Thymus (tissue), 11 donors: ENCODE measurements around the gene STK36. TPM values are rescaled to one million over a fixed set of nuclear protein-coding genes. Genes with fewer than 3 reads are reported as not detected.

ENCODE experiments used
- DNase-seq, 9 donors: peaks; one replicate each; pipeline ENCODE4 v3.0.0-alpha.2; 2013; ENCODE audit warnings: low spot score in 9 of 9, low read depth in 6 of 9, missing footprints in 1 of 9
- H3K27ac ChIP-seq, 2 donors: one replicate each; pipeline ENCODE4 v1.5.1; 2013; ENCODE audit warnings: control low read depth in 1 of 2, low read depth in 1 of 2, low read length in 1 of 2, mild to moderate bottlenecking in 1 of 2, moderate library complexity in 1 of 2
- H3K27me3 ChIP-seq, 2 donors: one replicate each; pipeline ENCODE4 v1.5.1; 2013; ENCODE audit warnings: low read length in 1 of 2; ENCODE audit not compliant: control insufficient read depth in 2 of 2, insufficient read depth in 1 of 2
- H3K36me3 ChIP-seq, 2 donors: one replicate each; pipeline ENCODE4 v1.5.1; 2013; ENCODE audit warnings: low read length in 1 of 2, mild to moderate bottlenecking in 1 of 2, moderate library complexity in 1 of 2; ENCODE audit not compliant: control insufficient read depth in 2 of 2, insufficient read depth in 2 of 2
- H3K4me1 ChIP-seq, 2 donors: one replicate each; pipeline ENCODE4 v1.5.1; 2013; ENCODE audit warnings: low read length in 2 of 2; ENCODE audit not compliant: control insufficient read depth in 2 of 2, insufficient read depth in 2 of 2
- H3K4me3 ChIP-seq, 2 donors: one replicate each; pipeline ENCODE4 v1.5.1; 2013; ENCODE audit warnings: low read length in 2 of 2, control low read depth in 1 of 2, mild to moderate bottlenecking in 1 of 2
- H3K9me3 ChIP-seq, 2 donors: one replicate each; pipeline ENCODE4 v1.5.1; 2013; ENCODE audit warnings: low read length in 1 of 2, mild to moderate bottlenecking in 1 of 2; ENCODE audit not compliant: control insufficient read depth in 2 of 2, insufficient read depth in 1 of 2
- WGBS: extraction: QIAGEN DNeasy Blood & Tissue Kit; methylation state at CpG from one replicate; pipeline ENCODE4 v1.1.7; 2013; 5-methylcytosine and 5-hydroxymethylcytosine counted together
- polyA plus RNA-seq: library from polyadenylated mRNA; stranded (reverse); fragments of 200-250 nt; gene quantifications from one replicate; pipeline ENCODE4 v1.2.3, GENCODE V29; 2013
- total RNA-seq: library from RNA; stranded (reverse); fragments of 120-200 nt; gene quantifications from one replicate; pipeline ENCODE4 v1.2.4, GENCODE V29; 2013
- donor health status: healthy.

STK36 gene
- total and polyA plus RNA-seq, 2 donors = 6.0 to 19.1 TPM

DNA sequence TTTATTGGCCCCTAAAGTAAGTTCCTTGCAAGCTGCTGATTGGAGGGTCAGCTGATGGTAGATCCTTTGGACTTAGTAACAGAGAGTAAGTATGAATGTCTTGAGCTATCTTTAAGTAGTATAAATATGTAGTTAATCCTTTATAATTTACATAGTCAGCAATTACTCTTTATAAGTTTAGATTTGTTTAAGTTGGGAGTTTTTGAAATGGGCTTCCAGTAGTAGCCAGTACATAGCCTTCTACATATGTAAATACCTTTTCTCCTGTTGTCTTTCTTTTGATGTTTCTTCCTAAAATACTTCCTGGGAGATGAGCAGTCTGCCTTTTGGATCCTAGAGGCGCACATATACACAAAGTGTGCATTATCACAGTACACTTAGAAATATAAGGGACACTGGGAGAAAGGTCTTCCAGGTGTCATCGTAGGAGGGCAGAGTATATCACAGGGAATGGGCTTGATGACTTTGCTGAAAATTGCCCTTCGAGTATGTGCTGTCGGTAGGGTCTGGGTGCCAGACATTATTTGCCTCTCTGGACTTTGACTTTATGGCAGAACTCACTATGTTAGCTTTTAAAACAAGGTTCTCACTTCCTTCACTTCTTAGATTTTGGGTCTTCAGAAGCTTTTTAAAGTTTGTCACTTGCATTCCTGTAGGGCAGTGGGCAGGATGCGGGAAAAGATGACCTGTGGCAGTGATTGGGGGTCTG lies 60.3 kb downstream of the STK36 start:
- H3K27me3 ChIP-seq = no peaks in the 10 kb centered on the region
- no peak for DNase-seq
- H3K4me3 ChIP-seq = no peak overlapping the region
- WGBS = 98% methylated on average over 5 of the region's 5 CpGs
- H3K36me3 ChIP-seq = peaks cover under 1 to 4% of the 10 kb centered on the region in 2 donors
- peaks cover 0 to 3% of the 10 kb centered on the region in 2 donors for H3K4me1 ChIP-seq
- H3K9me3 ChIP-seq = peaks cover 0 to 4% of the 10 kb centered on the region in 2 donors
- H3K27ac ChIP-seq = no peak overlapping the region

DNA sequence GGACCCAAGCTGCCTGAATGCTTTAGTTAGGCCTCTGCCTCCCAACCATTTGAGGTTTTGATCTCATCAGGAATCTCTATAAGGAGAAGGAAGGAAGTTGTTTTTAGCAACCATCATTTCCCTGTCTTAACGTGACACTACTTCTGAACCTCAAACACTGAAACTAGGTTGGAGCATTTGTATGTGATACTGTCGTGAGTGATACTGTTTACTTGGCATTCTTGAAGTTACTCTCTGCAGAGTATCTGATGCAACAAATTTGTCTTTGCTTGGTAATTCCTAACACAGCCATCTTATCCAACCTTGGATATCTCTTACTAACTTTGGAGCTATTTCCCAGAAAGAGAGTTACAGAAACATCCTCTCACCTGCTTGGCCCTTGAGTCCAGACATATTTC lies 60.9 kb downstream of the STK36 start:
- H3K27ac ChIP-seq = no peak overlapping the region
- peaks cover 0 to 3% of the 10 kb centered on the region in 2 donors for H3K4me1 ChIP-seq
- no peak overlapping the region for H3K4me3 ChIP-seq
- peaks cover 6 to 9% of the 10 kb centered on the region in 2 donors for H3K36me3 ChIP-seq
- no peaks in the 10 kb centered on the region for H3K27me3 ChIP-seq
- WGBS = 88% methylated on average over 2 of the region's 2 CpGs
- DNase-seq = no peak
- no peaks in the 10 kb centered on the region for H3K9me3 ChIP-seq

DNA sequence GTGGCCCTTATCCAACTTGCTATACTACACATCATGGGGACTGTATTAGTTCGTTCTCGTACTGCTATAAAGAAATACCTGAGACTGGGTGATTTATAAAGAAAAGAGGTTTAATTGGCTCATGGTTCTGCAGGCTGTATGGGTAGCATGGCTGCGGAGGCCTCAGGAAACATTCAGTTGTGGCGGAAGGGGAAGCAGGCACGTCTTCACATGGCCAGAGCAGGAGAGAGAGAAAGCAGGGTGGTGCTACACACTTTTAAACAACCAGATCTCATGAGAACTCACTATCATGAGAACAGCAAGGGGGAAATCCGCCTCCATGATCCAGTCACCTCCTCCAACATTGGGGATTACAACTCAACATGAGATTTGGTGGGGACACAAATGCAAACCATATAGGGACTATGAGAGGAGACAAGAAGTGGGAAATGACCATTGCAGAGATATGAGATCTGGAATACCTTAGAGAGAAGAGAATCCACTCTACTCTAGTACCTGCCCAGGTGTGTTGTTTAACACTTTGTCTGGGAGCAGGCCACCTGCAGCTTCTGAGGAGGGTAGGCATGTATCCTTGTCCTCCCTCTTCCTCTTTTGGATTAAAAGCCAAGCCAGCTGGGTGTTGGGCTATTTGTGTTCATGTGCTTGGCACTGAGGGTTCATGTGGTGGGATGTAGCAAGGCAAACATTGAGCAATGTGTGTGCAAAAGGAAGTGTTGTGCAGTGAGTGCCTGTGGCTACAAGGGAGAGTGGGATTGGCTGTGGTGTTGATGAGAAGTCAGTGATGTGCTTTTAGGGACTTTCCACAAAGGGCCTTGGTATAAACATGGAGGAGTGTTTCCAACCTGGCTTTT lies 61.5 kb downstream of the STK36 start:
- H3K4me1 ChIP-seq = peaks cover 0 to 3% of the 10 kb centered on the region in 2 donors
- H3K9me3 ChIP-seq = no peaks in the 10 kb centered on the region
- no peaks in the 10 kb centered on the region for H3K27me3 ChIP-seq
- H3K36me3 ChIP-seq = peaks cover 12 to 15% of the 10 kb centered on the region in 2 donors
- 98% methylated on average over 6 of the region's 6 CpGs for WGBS
- peak in 1 of 9 donors; percentile 21 for DNase-seq
- H3K4me3 ChIP-seq = no peak overlapping the region
- no peak overlapping the region for H3K27ac ChIP-seq

DNA sequence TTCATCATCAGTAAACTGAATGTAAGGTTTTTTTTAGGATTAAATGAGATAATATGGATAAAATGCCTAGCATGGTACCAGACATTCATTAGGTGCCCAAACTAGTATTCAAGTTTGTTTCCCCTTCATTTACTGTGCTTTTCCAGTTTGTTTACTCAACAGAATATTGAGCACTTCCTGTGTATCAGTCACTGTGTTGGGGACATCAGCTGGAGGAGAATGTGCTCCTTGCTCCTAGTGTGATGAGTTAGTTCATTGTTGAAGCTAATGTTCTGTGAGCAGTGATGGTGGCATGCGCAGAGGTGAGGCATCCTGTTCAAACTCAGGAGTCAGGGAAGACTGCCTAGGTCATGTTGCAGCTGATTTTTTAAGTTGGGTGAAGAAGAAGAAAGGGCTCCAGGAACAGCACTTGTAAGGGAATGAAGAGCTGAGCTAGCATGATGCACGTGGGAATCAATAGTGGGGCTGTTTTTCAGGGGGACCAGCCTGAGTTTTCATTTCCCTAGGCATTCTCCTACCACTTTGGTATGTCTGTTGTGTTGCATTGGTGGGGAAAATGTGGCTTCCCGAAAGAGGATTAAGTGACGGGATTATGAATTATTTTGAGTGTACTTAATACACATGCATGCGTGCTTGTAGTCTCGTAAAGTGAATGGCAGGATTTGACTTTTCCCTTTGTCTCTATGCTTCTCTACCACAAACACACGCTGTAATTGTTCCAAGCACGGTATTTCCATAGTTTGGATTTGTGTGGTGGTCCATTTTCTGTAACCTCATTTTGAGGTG lies 62.5 kb downstream of the STK36 start:
- no peaks in the 10 kb centered on the region for H3K27me3 ChIP-seq
- H3K27ac ChIP-seq = no peak overlapping the region
- H3K9me3 ChIP-seq = no peaks in the 10 kb centered on the region
- peaks cover 0 to 3% of the 10 kb centered on the region in 2 donors for H3K4me1 ChIP-seq
- peaks cover 16 to 18% of the 10 kb centered on the region in 2 donors for H3K36me3 ChIP-seq
- 98% methylated on average over 8 of the region's 8 CpGs for WGBS
- no peak for DNase-seq
- no peak overlapping the region for H3K4me3 ChIP-seq

DNA sequence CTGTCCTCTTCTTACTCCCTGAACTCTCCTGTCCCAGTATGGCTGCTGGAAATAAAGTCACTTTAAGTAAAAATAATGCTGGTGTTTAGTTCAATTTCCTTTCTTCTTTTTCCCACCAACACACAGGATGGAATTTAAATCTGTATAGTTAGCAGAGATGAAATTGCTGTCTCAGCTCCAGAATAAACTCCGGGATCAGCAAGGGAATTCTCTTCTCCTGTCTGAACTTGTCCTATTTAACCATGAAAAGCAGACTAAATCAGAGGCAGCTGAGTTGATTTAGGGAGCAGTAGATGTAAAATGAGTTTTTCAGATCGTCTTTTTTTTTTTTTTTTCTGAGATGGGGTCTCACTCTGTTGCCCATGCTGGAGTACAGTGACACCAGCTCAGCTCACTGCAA lies 64.6 kb downstream of the STK36 start:
- DNase-seq = no peak
- Histone ChIP-seq H3K27ac (peak overlapping the region in 1 of 2 donors; percentile 10), H3K9me3 (no peaks in the 10 kb centered on the region), H3K4me1 (peaks cover 0 to 3% of the 10 kb centered on the region in 2 donors), H3K4me3 (no peak overlapping the region), H3K36me3 (peaks cover 24 to 28% of the 10 kb centered on the region in 2 donors), H3K27me3 (no peaks in the 10 kb centered on the region)
- 90% methylated on average over 2 of the region's 2 CpGs for WGBS

DNA sequence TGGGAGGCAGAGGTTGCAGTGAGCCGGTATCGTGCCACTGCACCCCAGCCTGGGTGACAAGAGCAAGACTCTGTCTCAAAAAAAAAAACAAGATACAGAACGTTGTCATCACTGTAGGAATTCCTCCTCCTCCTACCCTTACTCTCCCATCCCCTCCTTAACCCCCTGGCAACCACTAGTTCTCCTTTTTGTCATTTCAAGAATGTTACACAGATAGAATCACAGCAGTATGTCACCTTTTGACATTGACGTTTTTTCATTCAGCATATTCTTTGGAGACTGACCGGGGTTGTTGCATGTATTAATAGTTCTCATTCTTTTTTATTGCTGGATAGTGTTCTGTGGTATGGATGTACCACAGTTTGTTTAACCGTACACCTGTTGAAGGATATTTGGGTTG lies 71.2 kb downstream of the STK36 start:
- no peak for DNase-seq
- Histone ChIP-seq H3K27ac (no peak overlapping the region), H3K4me3 (no peak overlapping the region), H3K4me1 (no peaks in the 10 kb centered on the region), H3K36me3 (peaks cover 32 to 49% of the 10 kb centered on the region in 2 donors), H3K27me3 (no peaks in the 10 kb centered on the region), H3K9me3 (no peaks in the 10 kb centered on the region)
- WGBS = 93% methylated on average over 6 of the region's 6 CpGs

DNA sequence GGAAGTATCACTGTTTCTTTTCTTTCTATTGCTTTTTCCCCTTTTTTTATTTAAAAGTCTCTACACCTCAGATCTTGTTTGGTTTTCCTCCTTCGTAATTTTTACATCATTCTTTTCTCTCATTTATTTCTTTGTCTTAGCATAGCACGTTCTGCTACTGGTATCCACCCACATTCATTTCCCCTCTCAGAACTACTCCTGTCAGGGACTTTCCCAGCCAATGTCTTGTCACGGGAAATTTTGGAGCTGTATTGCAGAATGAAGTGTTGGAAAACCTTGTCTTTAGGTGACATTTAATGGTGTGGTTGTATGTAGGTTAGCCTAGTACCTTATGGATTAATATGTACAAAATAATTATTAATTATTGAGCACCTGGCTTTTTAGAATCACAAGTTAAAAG lies 72.7 kb downstream of the STK36 start:
- no peaks in the 10 kb centered on the region for H3K4me1 ChIP-seq
- no peak overlapping the region for H3K27ac ChIP-seq
- H3K4me3 ChIP-seq = no peak overlapping the region
- DNase-seq = no peak
- no peaks in the 10 kb centered on the region for H3K9me3 ChIP-seq
- WGBS = 88% methylated on average over 3 of the region's 3 CpGs
- H3K36me3 ChIP-seq = peaks cover 29 to 51% of the 10 kb centered on the region in 2 donors
- no peaks in the 10 kb centered on the region for H3K27me3 ChIP-seq

DNA sequence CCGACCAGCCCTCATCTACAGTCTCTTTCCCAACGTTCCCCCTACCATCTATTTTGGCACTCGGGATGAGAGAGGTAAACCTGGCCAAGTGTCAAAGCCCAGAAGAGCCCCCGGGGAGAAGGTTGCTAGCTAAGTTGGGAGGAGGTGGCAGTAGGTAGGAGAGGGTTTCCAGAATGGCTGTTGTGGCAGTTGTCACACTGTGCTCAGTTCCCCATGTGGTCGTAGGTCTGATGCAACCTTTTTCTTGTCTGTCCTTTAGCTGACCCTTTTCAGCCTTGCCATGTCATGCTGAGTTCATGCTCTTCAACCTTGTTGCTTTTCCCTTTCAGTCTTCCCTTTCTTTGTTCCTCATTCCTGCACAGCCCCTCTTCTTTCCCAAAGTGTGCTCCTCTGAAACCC lies 73.3 kb downstream of the STK36 start:
- Histone ChIP-seq H3K4me3 (no peak overlapping the region), H3K27me3 (no peaks in the 10 kb centered on the region), H3K27ac (no peak overlapping the region), H3K4me1 (no peaks in the 10 kb centered on the region), H3K36me3 (peaks cover 35 to 56% of the 10 kb centered on the region in 2 donors), H3K9me3 (no peaks in the 10 kb centered on the region)
- DNase-seq = no peak
- 96% methylated on average over 5 of the region's 5 CpGs for WGBS
